H9 (cell line): ENCODE measurements around the gene PTPRK. TPM values are rescaled to one million over a fixed set of nuclear protein-coding genes. Genes with fewer than 3 reads are reported as not detected.

Source experiments
- DNase-seq: peaks from one replicate; pipeline ENCODE4 v3.0.0-alpha.2; 2017
- H2AFZ ChIP-seq: one replicate; pipeline ENCODE4 v1.6.1; 2013; ENCODE audit warnings: mild to moderate bottlenecking, low read length, control low read depth, moderate library complexity
- H2AK5ac ChIP-seq: 2 replicates; pipeline ENCODE4 v1.6.1; 2013; ENCODE audit warnings: low read length, control low read depth, mixed read lengths; ENCODE audit not compliant: insufficient read length
- H2BK120ac ChIP-seq: one replicate; pipeline ENCODE4 v1.6.1; 2013; ENCODE audit warnings: low read depth, mild to moderate bottlenecking, low read length, control low read depth, inconsistent platforms; ENCODE audit not compliant: poor library complexity, severe bottlenecking
- H2BK12ac ChIP-seq: 2 replicates; pipeline ENCODE4 v1.6.1; 2013; ENCODE audit warnings: low read length, control low read depth, mixed read lengths, low read depth; ENCODE audit not compliant: insufficient read length
- H2BK15ac ChIP-seq: 2 replicates; pipeline ENCODE4 v1.6.1; 2013; ENCODE audit warnings: low read depth, low read length, control low read depth
- H2BK20ac ChIP-seq: one replicate; pipeline ENCODE4 v1.6.1; 2013; ENCODE audit warnings: low read depth, mild to moderate bottlenecking, low read length, control low read depth, inconsistent platforms; ENCODE audit not compliant: poor library complexity, severe bottlenecking
- H2BK5ac ChIP-seq: 2 replicates; pipeline ENCODE4 v1.6.1; 2013; ENCODE audit warnings: low read length, control low read depth, mixed read lengths; ENCODE audit not compliant: insufficient read length
- H3K14ac ChIP-seq: 2 replicates; pipeline ENCODE4 v1.6.1; 2013; ENCODE audit warnings: low read length, control low read depth; ENCODE audit not compliant: insufficient read depth
- H3K18ac ChIP-seq: 2 replicates; pipeline ENCODE4 v1.6.1; 2013; ENCODE audit warnings: low read depth, mild to moderate bottlenecking, mixed read lengths, low read length, control low read depth; ENCODE audit not compliant: insufficient read length
- H3K23ac ChIP-seq: 2 replicates; pipeline ENCODE4 v1.6.1; 2013; ENCODE audit warnings: low read length, control low read depth, mixed read lengths, low read depth; ENCODE audit not compliant: insufficient read length
- H3K23me2 ChIP-seq: 2 replicates; pipeline ENCODE4 v1.6.1; 2013; ENCODE audit warnings: low read depth, mild to moderate bottlenecking, mixed read lengths, low read length, control low read depth; ENCODE audit not compliant: insufficient read length, poor library complexity, severe bottlenecking
- H3K27ac ChIP-seq: 2 replicates; pipeline ENCODE4 v1.5.1; 2013; ENCODE audit warnings: low read length, control low read depth, mixed read lengths, low read depth; ENCODE audit not compliant: insufficient read length
- H3K27me3 ChIP-seq: 2 replicates; pipeline ENCODE4 v1.6.1; 2013; ENCODE audit warnings: low read length, control low read depth, inconsistent platforms; ENCODE audit not compliant: insufficient read depth
- H3K4ac ChIP-seq: 2 replicates; pipeline ENCODE4 v1.6.1; 2013; ENCODE audit warnings: low read depth, mild to moderate bottlenecking, control low read depth, inconsistent platforms, low read length, moderate library complexity
- H3K4me1 ChIP-seq: 2 replicates; pipeline ENCODE4 v1.6.1; 2013; ENCODE audit warnings: low read length, control low read depth, inconsistent platforms; ENCODE audit not compliant: insufficient read depth
- H3K4me2 ChIP-seq: 2 replicates; pipeline ENCODE4 v1.6.1; 2013; ENCODE audit warnings: low read length, control low read depth, mixed read lengths; ENCODE audit not compliant: insufficient read length, insufficient read depth
- H3K56ac ChIP-seq: 2 replicates; pipeline ENCODE4 v1.6.1; 2013; ENCODE audit warnings: low read depth, mild to moderate bottlenecking, mixed read lengths, low read length, control low read depth; ENCODE audit not compliant: insufficient read length
- H3K79me1 ChIP-seq: 2 replicates; pipeline ENCODE4 v1.6.1; 2013; ENCODE audit warnings: low read depth, mild to moderate bottlenecking, moderate library complexity, low read length, control low read depth, inconsistent platforms; ENCODE audit not compliant: insufficient read depth, poor library complexity, severe bottlenecking
- H3K79me2 ChIP-seq: 2 replicates; pipeline ENCODE4 v1.6.1; 2013; ENCODE audit warnings: low read length, control low read depth, inconsistent platforms; ENCODE audit not compliant: insufficient read depth
- H3K9ac ChIP-seq: 2 replicates; pipeline ENCODE4 v1.6.1; 2013; ENCODE audit warnings: low read length, control low read depth, mixed read lengths; ENCODE audit not compliant: insufficient read length; ENCODE audit errors: extremely low read depth
- H3K9me3 ChIP-seq: one replicate; pipeline ENCODE4 v1.6.1; 2013; ENCODE audit warnings: low read depth, low read length, inconsistent platforms; ENCODE audit not compliant: control insufficient read depth
- H3T11ph ChIP-seq: one replicate; pipeline ENCODE4 v1.6.1; 2013; ENCODE audit warnings: mild to moderate bottlenecking, low read length, control low read depth, inconsistent platforms
- H4K20me1 ChIP-seq: one replicate; pipeline ENCODE4 v1.6.1; 2013; ENCODE audit not compliant: control insufficient read depth, insufficient read length, insufficient read depth
- H4K5ac ChIP-seq: 2 replicates; pipeline ENCODE4 v1.6.1; 2013; ENCODE audit warnings: low read depth, mild to moderate bottlenecking, mixed read lengths, low read length, control low read depth; ENCODE audit not compliant: insufficient read length
- H4K8ac ChIP-seq: replicated peaks from 2 replicates; pipeline ENCODE4 v1.6.1; 2013; ENCODE audit warnings: low read length, control low read depth, mixed read lengths, low read depth; ENCODE audit not compliant: insufficient read length
- H4K91ac ChIP-seq: 2 replicates; pipeline ENCODE4 v1.6.1; 2013; ENCODE audit warnings: low read depth, mild to moderate bottlenecking, moderate library complexity, mixed read lengths, low read length, control low read depth; ENCODE audit not compliant: insufficient read length
- H3K27ac Mint-ChIP-seq, 3 experiments: 2 replicates in 2 of 3; 3 replicates in 1 of 3; pipeline ENCODE4 v1.8.0; 2020 to 2021; ENCODE audit warnings: mixed read lengths in 3 of 3, mild to moderate bottlenecking in 1 of 3, moderate library complexity in 1 of 3
- H3K27me3 Mint-ChIP-seq: 2 replicates; pipeline ENCODE4 v1.8.0; 2021; ENCODE audit warnings: low read depth, mild to moderate bottlenecking, moderate library complexity, mixed read lengths
- H3K36me3 Mint-ChIP-seq, 3 experiments: 2 replicates in 2 of 3; 3 replicates in 1 of 3; pipeline ENCODE4 v1.8.0; 2020 to 2021; ENCODE audit warnings: low read depth in 3 of 3, mixed read lengths in 3 of 3; ENCODE audit not compliant: insufficient read depth in 1 of 3
- H3K4me1 Mint-ChIP-seq, 2 experiments: 2 replicates each; pipeline ENCODE4 v1.8.0; 2020; ENCODE audit warnings: mixed read lengths in 2 of 2
- H3K4me3 Mint-ChIP-seq, 2 experiments: 2 replicates in 1 of 2; 3 replicates in 1 of 2; pipeline ENCODE4 v1.8.0; 2020 to 2021; ENCODE audit warnings: mild to moderate bottlenecking in 2 of 2, mixed read lengths in 2 of 2, moderate library complexity in 1 of 2
- H3K9me3 Mint-ChIP-seq, 2 experiments: 2 replicates in 1 of 2; 3 replicates in 1 of 2; pipeline ENCODE4 v1.8.0; 2020; ENCODE audit warnings: mild to moderate bottlenecking in 2 of 2, mixed read lengths in 2 of 2, moderate library complexity in 1 of 2
- WGBS: extraction: QIAGEN DNeasy Blood & Tissue Kit; methylation state at CpG from one replicate; pipeline ENCODE4 v1.1.7; 2013; ENCODE audit warnings: missing lambda C conversion rate, low lambda C conversion rate, mixed read lengths; ENCODE audit not compliant: insufficient read length; ENCODE audit errors: extremely low coverage; 5-methylcytosine and 5-hydroxymethylcytosine counted together
- total RNA-seq: library from RNA; stranded (reverse); gene quantifications from 2 replicates; pipeline ENCODE4 v1.2.1, GENCODE V29; 2021
- TF ChIP-seq, protein P1 (sequence below): fragments of 200-600 bp; sonication (generic); conservative IDR thresholded peaks from 3 replicates; pipeline ENCODE4 v1.8.0; 2021; ENCODE audit warnings: antibody characterized with exemption, mild to moderate bottlenecking

PTPRK gene
- total RNA-seq, 1 experiment from 2014 or later: 47.9 TPM

DNA sequence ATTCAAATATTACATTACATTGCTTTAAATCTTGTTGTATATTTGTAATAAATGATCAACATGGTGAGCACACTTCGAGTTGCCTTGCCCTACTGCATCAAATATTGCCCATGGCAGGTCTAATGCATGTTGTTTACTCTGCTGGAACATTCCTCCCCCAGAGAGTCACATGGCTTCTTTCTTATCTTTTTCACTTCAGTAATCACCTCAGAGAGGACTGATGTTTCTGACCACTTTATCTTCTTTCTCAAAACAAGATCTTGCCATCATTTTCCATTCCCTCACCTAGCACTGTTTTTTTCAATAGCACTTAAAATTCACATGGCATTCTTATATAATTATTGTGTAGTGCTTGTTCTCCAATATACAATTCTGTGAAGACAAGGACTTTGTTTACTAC is 376.1 kb downstream of the PTPRK start:
- no peak overlapping the region for H2AFZ ChIP-seq
- H2BK120ac ChIP-seq: no peak overlapping the region
- no peak overlapping the region for H2AK5ac ChIP-seq
- no peak overlapping the region for H3K23ac ChIP-seq
- no peaks in the 10 kb centered on the region for H3K79me1 ChIP-seq
- no peak for DNase-seq
- TF ChIP-seq, protein P1, sequence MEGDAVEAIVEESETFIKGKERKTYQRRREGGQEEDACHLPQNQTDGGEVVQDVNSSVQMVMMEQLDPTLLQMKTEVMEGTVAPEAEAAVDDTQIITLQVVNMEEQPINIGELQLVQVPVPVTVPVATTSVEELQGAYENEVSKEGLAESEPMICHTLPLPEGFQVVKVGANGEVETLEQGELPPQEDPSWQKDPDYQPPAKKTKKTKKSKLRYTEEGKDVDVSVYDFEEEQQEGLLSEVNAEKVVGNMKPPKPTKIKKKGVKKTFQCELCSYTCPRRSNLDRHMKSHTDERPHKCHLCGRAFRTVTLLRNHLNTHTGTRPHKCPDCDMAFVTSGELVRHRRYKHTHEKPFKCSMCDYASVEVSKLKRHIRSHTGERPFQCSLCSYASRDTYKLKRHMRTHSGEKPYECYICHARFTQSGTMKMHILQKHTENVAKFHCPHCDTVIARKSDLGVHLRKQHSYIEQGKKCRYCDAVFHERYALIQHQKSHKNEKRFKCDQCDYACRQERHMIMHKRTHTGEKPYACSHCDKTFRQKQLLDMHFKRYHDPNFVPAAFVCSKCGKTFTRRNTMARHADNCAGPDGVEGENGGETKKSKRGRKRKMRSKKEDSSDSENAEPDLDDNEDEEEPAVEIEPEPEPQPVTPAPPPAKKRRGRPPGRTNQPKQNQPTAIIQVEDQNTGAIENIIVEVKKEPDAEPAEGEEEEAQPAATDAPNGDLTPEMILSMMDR: no peak
- H2BK15ac ChIP-seq: no peak overlapping the region
- no peak overlapping the region for H3K27ac ChIP-seq
- no peak overlapping the region; a peak in 1 of 7 replicates for H3K27ac Mint-ChIP-seq
- no peak overlapping the region for H3K18ac ChIP-seq
- H4K91ac ChIP-seq: no peak overlapping the region
- no peaks in the 10 kb centered on the region for H3K27me3 Mint-ChIP-seq
- no peaks in the 10 kb centered on the region for H4K20me1 ChIP-seq
- no peak overlapping the region for H3K9ac ChIP-seq
- no peak overlapping the region for H4K5ac ChIP-seq
- no peak overlapping the region for H4K8ac ChIP-seq
- H3K9me3 Mint-ChIP-seq: no peaks in the 10 kb centered on the region; a peak in 1 of 5 replicates
- no peak overlapping the region for H3K4me2 ChIP-seq
- no peak overlapping the region for H3T11ph ChIP-seq
- no CpG with 5 or more reads among the region's 1 CpG for WGBS
- H3K4ac ChIP-seq: no peak overlapping the region
- H3K4me3 Mint-ChIP-seq: no peak overlapping the region
- no peaks in the 10 kb centered on the region for H3K79me2 ChIP-seq
- no peaks in the 10 kb centered on the region for H3K27me3 ChIP-seq
- H3K36me3 Mint-ChIP-seq: no peaks in the 10 kb centered on the region
- H2BK12ac ChIP-seq: no peak overlapping the region
- H3K9me3 ChIP-seq: no peaks in the 10 kb centered on the region
- no peaks in the 10 kb centered on the region for H3K4me1 ChIP-seq
- H3K14ac ChIP-seq: no peak overlapping the region
- no peaks in the 10 kb centered on the region for H3K23me2 ChIP-seq
- no peak overlapping the region for H2BK5ac ChIP-seq
- no peak overlapping the region for H2BK20ac ChIP-seq
- H3K56ac ChIP-seq: no peak overlapping the region
- peaks cover 0 to 7% of the 10 kb centered on the region in 2 experiments; a peak in 3 of 4 replicates for H3K4me1 Mint-ChIP-seq
